ENCODE results near the gene ZNF124.

- TF ChIP-seq SUZ12 (IDR thresholded peaks at IDR 0.05; ENCODE audit: extremely low read depth, insufficient read depth, insufficient read length), result no peak
- TF ChIP-seq ZNF274 (IDR thresholded peaks at IDR 0.05; ENCODE audit: low read depth, low read length), result no peak
These were observed 60.5 kb downstream of the ZNF124 start for GRCh38 chr1:247111259-247111699.

All from NT2/D1 (cell line).